H1 (cell line): ENCODE data around the gene THYN1.

Experiments used
- HDAC2 ChIP-seq, 2 experiments: fragments of 300-600 bp in 1 of 2; sonication (generic) in 1 of 2; IDR thresholded peaks; 2 replicates each; pipeline ENCODE4 v1.6.1; 2011 to 2012; ENCODE audit warnings: low read depth in 2 of 2, low read length in 2 of 2, mild to moderate bottlenecking in 2 of 2, moderate library complexity in 2 of 2, borderline replicate concordance in 1 of 2, inconsistent platforms in 1 of 2
- JUN ChIP-seq: IDR thresholded peaks from 2 replicates; pipeline ENCODE4 v1.6.1; 2011; ENCODE audit warnings: low read depth, mild to moderate bottlenecking, improper control_type of control experiment, low read length
- KDM5A ChIP-seq: fragments of 200-600 bp; IDR thresholded peaks from 2 replicates; pipeline ENCODE4 v1.7.1; 2012; ENCODE audit warnings: mild to moderate bottlenecking, low read length, inconsistent platforms, mixed read lengths
- NRF1 ChIP-seq: IDR thresholded peaks from 2 replicates; pipeline ENCODE4 v1.6.1; 2011; ENCODE audit warnings: mild to moderate bottlenecking, low read depth, low read length, improper control_type of control experiment
- POLR2A ChIP-seq, 2 experiments: IDR thresholded peaks; 1 replicate in 1 of 2; 2 replicates in 1 of 2; pipeline ENCODE4 v1.6.1; 2011; ENCODE audit warnings: low read depth in 2 of 2, low read length in 2 of 2, mild to moderate bottlenecking in 2 of 2; ENCODE audit errors: control extremely low read depth in 1 of 2
- POLR2AphosphoS5 ChIP-seq: IDR thresholded peaks from 2 replicates; pipeline ENCODE4 v1.6.1; 2011; ENCODE audit warnings: low read depth, low read length
- SAP30 ChIP-seq: fragments of 300-600 bp; sonication (generic); IDR thresholded peaks from 2 replicates; pipeline ENCODE4 v1.7.1; 2012; ENCODE audit warnings: low read length, moderate library complexity, mild to moderate bottlenecking, inconsistent platforms; ENCODE audit not compliant: insufficient read depth, insufficient replicate concordance
- TF ChIP-seq, protein P1 (sequence below), 3 experiments: IDR thresholded peaks; 1 replicate in 2 of 3; 2 replicates in 1 of 3; pipeline versions ENCODE4 v1.5.1 to v1.6.1; 2011; ENCODE audit warnings: low read length in 3 of 3, mild to moderate bottlenecking in 3 of 3, inconsistent platforms in 2 of 3, low read depth in 1 of 3, moderate library complexity in 1 of 3; ENCODE audit not compliant: insufficient read depth in 1 of 3; ENCODE audit errors: control extremely low read depth in 1 of 3
- TF ChIP-seq, protein P2 (sequence below): IDR thresholded peaks from 2 replicates; pipeline ENCODE4 v1.6.1; 2011; ENCODE audit warnings: low read depth, mild to moderate bottlenecking, low read length; ENCODE audit not compliant: insufficient read depth

DNA sequence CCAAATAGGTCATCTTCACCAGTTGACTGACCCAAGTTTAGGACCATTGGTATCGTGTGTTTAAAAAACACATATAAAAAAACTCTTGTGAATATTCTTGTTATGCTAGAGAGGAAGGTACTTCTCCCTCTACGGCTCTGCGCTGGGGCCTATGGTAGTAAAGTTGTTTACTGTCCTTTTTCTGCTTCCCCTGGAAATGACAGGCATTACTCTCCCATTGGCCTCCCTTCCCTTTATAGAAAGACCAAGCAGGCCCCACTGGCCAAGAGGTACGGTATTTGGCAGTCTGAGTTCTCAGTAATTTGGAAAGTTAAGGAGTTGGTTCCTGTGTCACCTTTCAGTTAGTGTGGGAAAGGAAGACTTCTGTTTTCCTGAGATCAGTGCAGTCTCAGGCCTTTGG, 6.5 kb downstream of the THYN1 start:
- no peak for TF ChIP-seq POLR2AphosphoS5
- TF ChIP-seq SAP30 = no peak
- TF ChIP-seq HDAC2 (IDR thresholded peaks at IDR 0.05; ENCODE audit: borderline replicate concordance in 1 of 2, low read depth in 2 of 2, low read length in 2 of 2) = no peak
- TF ChIP-seq JUN = no peak
- TF ChIP-seq, protein P1, sequence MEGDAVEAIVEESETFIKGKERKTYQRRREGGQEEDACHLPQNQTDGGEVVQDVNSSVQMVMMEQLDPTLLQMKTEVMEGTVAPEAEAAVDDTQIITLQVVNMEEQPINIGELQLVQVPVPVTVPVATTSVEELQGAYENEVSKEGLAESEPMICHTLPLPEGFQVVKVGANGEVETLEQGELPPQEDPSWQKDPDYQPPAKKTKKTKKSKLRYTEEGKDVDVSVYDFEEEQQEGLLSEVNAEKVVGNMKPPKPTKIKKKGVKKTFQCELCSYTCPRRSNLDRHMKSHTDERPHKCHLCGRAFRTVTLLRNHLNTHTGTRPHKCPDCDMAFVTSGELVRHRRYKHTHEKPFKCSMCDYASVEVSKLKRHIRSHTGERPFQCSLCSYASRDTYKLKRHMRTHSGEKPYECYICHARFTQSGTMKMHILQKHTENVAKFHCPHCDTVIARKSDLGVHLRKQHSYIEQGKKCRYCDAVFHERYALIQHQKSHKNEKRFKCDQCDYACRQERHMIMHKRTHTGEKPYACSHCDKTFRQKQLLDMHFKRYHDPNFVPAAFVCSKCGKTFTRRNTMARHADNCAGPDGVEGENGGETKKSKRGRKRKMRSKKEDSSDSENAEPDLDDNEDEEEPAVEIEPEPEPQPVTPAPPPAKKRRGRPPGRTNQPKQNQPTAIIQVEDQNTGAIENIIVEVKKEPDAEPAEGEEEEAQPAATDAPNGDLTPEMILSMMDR (IDR thresholded peaks at IDR 0.05; ENCODE audit: control extremely low read depth in 1 of 3, insufficient read depth in 1 of 3, low read depth in 1 of 3, low read length in 3 of 3) = no peak
- TF ChIP-seq NRF1 = no peak
- TF ChIP-seq POLR2A (IDR thresholded peaks at IDR 0.05; ENCODE audit: control extremely low read depth in 1 of 2, low read depth in 2 of 2, low read length in 2 of 2) = no peak
- TF ChIP-seq KDM5A = no peak
- TF ChIP-seq, protein P2, sequence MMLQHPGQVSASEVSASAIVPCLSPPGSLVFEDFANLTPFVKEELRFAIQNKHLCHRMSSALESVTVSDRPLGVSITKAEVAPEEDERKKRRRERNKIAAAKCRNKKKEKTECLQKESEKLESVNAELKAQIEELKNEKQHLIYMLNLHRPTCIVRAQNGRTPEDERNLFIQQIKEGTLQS = no peak
